Small intestine (tissue), 7 donors: Measurements from ENCODE around the gene MFAP2. TPM values are rescaled to one million over a fixed set of nuclear protein-coding genes. Genes with fewer than 3 reads are reported as not detected.

Experiments
- DNase-seq, 2 donors: peaks; one replicate each; pipeline versions ENCODE4 v3.0.0 to v3.0.0-alpha.2; 2013
- FAIRE-seq: peaks from 2 replicates; lab custom pipeline; 2012; peaks lifted over from hg19 to GRCh38; lab: Jason Lieb, UNC
- H3K27ac ChIP-seq, 3 donors: one replicate each; pipeline ENCODE4 v1.5.1; 2013; ENCODE audit warnings: low read length in 2 of 3, mild to moderate bottlenecking in 2 of 3, control low read depth in 1 of 3, inconsistent platforms in 1 of 3, low read depth in 1 of 3, moderate library complexity in 1 of 3
- H3K27me3 ChIP-seq, 3 donors: one replicate each; pipeline ENCODE4 v1.6.1; 2013; ENCODE audit warnings: low read length in 3 of 3, inconsistent platforms in 1 of 3; ENCODE audit not compliant: control insufficient read depth in 3 of 3, insufficient read depth in 3 of 3
- H3K36me3 ChIP-seq, 3 donors: one replicate each; pipeline ENCODE4 v1.6.1; 2013; ENCODE audit warnings: low read length in 3 of 3, inconsistent platforms in 1 of 3, low read depth in 1 of 3, mild to moderate bottlenecking in 1 of 3, moderate library complexity in 1 of 3; ENCODE audit not compliant: control insufficient read depth in 3 of 3, insufficient read depth in 2 of 3
- H3K4me1 ChIP-seq, 3 donors: one replicate each; pipeline ENCODE4 v1.6.1; 2013; ENCODE audit warnings: low read length in 2 of 3, inconsistent platforms in 1 of 3, low read depth in 1 of 3, mild to moderate bottlenecking in 1 of 3, moderate library complexity in 1 of 3; ENCODE audit not compliant: control insufficient read depth in 3 of 3, insufficient read depth in 2 of 3
- H3K4me3 ChIP-seq, 3 donors: one replicate each; pipeline ENCODE4 v1.5.1; 2013; ENCODE audit warnings: low read length in 3 of 3, control low read depth in 1 of 3, inconsistent platforms in 1 of 3, low read depth in 1 of 3, mild to moderate bottlenecking in 1 of 3, moderate library complexity in 1 of 3
- H3K9me3 ChIP-seq, 2 donors: one replicate each; pipeline ENCODE4 v1.6.1; 2013; ENCODE audit warnings: low read depth in 1 of 2, low read length in 1 of 2; ENCODE audit not compliant: control insufficient read depth in 2 of 2, insufficient read depth in 1 of 2
- WGBS, 3 donors: extraction: QIAGEN DNeasy Blood & Tissue Kit; methylation state at CpG; one replicate each; pipeline ENCODE4 v1.1.7; 2013; 5-methylcytosine and 5-hydroxymethylcytosine counted together
- polyA plus RNA-seq, 4 donors: library from polyadenylated mRNA; stranded (reverse) in 3 of 4; unstranded in 1 of 4; fragments of 200-250 nt in 3 of 4; fragments of 120-200 nt in 1 of 4; gene quantifications; one replicate each; pipeline versions ENCODE4 v1.2.1 to v1.2.3, GENCODE V29; 2013
- donor health status: healthy with polysubstance abuse.
- donor health status: control.
- donor health status: control.
- donor health status: Bipolar disorder and iron deficiency.
- donor health status: healthy.

The MFAP2 gene
- polyA plus RNA-seq, 4 donors: 2.4 to 125 (median 8.7) TPM; not detected in 1

DNA sequence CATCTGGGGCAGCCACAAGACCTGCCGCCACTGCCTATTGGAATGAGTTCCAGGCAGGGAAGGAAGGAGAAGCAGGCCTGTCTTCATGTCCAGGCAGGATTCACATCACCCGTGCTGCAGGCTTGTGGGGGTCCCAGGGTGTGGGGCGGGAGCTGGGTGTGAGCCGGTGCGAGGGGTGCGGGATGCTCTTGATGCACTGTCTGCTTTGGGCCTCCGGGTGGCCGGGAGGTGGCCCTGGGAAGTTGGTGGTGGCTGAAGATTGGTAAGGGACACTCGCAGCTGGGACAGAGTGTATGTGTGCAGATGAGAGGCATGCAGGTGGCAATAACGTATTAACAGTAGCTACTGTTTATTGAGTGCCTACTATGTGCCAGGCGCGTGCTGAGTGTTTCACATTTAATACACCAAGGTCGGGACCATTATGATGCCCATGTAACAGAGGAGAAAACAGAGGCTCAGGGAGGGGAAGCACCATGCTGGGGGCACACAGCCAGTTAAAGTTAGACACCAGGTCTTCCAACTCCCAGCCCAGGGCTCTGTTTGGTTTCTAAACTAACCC is 55.4 kb downstream of the MFAP2 start:
- Histone ChIP-seq H3K36me3 (peaks cover 0 to 2% (median 0%) of the 10 kb centered on the region in 3 donors), H3K27me3 (no peaks in the 10 kb centered on the region), H3K4me3 (no peak overlapping the region), H3K4me1 (peaks cover 0 to 13% (median 0%) of the 10 kb centered on the region in 3 donors), H3K9me3 (peaks cover 0 to under 1% of the 10 kb centered on the region in 2 donors), H3K27ac (no peak overlapping the region)
- 89 to 93% (median 91%) methylated on average over 13 of the region's 13 CpGs for WGBS, 3 donors
- no peak for FAIRE-seq
- no peak for DNase-seq

Other genes with a start within 250 kb of the MFAP2 start
- not detected for gene RNU1-4, start 240.1 kb downstream of the MFAP2 start, polyA plus RNA-seq
- gene RNU1-2, start 84.6 kb downstream of the MFAP2 start, polyA plus RNA-seq: not detected
- gene CROCC, start 58.7 kb downstream of the MFAP2 start, polyA plus RNA-seq: 10 to 100 TPM in 2 of 4 donors, 1 to 10 TPM in 2; 2.7 to 19.6 (median 10.2) TPM
- 10 to 100 TPM; 14.6 to 33.7 (median 17.4) TPM for gene ATP13A2, start 31.3 kb upstream of the MFAP2 start, polyA plus RNA-seq
- gene SDHB, start 73.4 kb upstream of the MFAP2 start, polyA plus RNA-seq: 100 to 1,000 TPM; 145 to 380 (median 224) TPM
- gene PADI2, start 138.8 kb upstream of the MFAP2 start, polyA plus RNA-seq: 10 to 100 TPM in 1 of 4 donors, under 1 TPM in 2, not detected in 1; 0.28 to 95.2 (median 0.54) TPM
- under 1 TPM in 3 of 4 donors, not detected in 1; 0.01 to 0.27 (median 0.10) TPM for gene PADI1, start 224.5 kb upstream of the MFAP2 start, polyA plus RNA-seq